ENCODE measurements around the gene UFD1. TPM values are rescaled to one million over a fixed set of nuclear protein-coding genes. Genes with fewer than 3 reads are reported as not detected.

Gene UFD1
- total and polyA plus RNA-seq, 9 of the 15 experiments (the other 6 are each of a cell fraction or from before 2014, with no cell fraction given), result 238 to 645 (median 363) TPM

GRCh38 chr22:19430890-19431541 is 48.0 kb downstream of the UFD1 start (continued):
- TF ChIP-seq SMAD3 (CRISPR knock-in tag; conservative IDR thresholded peaks at IDR 0.05) (no peak; the same call in 1 of the 2 replicates), HMG20A (CRISPR knock-in tag; conservative IDR thresholded peaks at IDR 0.05) (no peak), NR4A1 (CRISPR knock-in tag; IDR thresholded peaks at IDR 0.05) (peak; percentile 90), NR4A1 (tag; IDR thresholded peaks at IDR 0.05) (peak; percentile 45; the same call in 1 of the 2 replicates), CHD2 (IDR thresholded peaks at IDR 0.05; ENCODE audit: low read depth, low read length) (no peak), SIX5 (IDR thresholded peaks at IDR 0.05; ENCODE audit: borderline replicate concordance in 1 of 2, insufficient read depth in 1 of 2, low read depth in 1 of 2, low read length in 2 of 2) (no peak), STAT6 (CRISPR knock-in tag; IDR thresholded peaks at IDR 0.05) (peak; percentile 96), PYGO2 (tag; IDR thresholded peaks at IDR 0.05) (no peak), NFE2L1 (tag; IDR thresholded peaks at IDR 0.05; ENCODE audit: borderline replicate concordance, low read depth) (no peak), HBP1 (CRISPR knock-in tag; IDR thresholded peaks at IDR 0.05) (no peak; the same call in 1 of the 2 replicates), REST (IDR thresholded peaks at IDR 0.05; ENCODE audit: borderline replicate concordance) (no peak), REST (CRISPR knock-in tag; IDR thresholded peaks at IDR 0.05; ENCODE audit: low read depth) (peak; percentile 86), FOXP1 (CRISPR knock-in tag; IDR thresholded peaks at IDR 0.05) (no peak), TEAD2 (tag; IDR thresholded peaks at IDR 0.05) (no peak)
